Erythroblast (primary cell): Measurements from ENCODE around the gene DYRK2.

Experiments
- GATA1 ChIP-seq: IDR thresholded peaks from 2 replicates; pipeline ENCODE4 v1.6.1; 2011; ENCODE audit warnings: low read depth, mild to moderate bottlenecking, control low read depth, low read length, moderate library complexity
- POLR2A ChIP-seq: IDR thresholded peaks from 2 replicates; pipeline ENCODE4 v1.6.1; 2011; ENCODE audit warnings: mild to moderate bottlenecking, low read length

GRCh38 chr12:67618303-67618702 lies 30.2 kb upstream of the DYRK2 start:
- TF ChIP-seq POLR2A (no peak), GATA1 (no peak)
